Smooth muscle cell (in vitro differentiated cells): Measurements from ENCODE around the gene TFIP11. TPM values are rescaled to one million over a fixed set of nuclear protein-coding genes. Genes with fewer than 3 reads are reported as not detected.

Source experiments
- DNase-seq: peaks from one replicate; lab custom pipeline; 2025; ENCODE audit not compliant: unreplicated experiment; lab: John Stamatoyannopoulos, UW
- H2AFZ ChIP-seq: fragments of 200-600 bp; sonication (generic); 2 replicates; pipeline ENCODE4 v1.6.0; 2016; ENCODE audit warnings: antibody characterized with exemption, low read depth, mild to moderate bottlenecking
- H3F3A ChIP-seq: fragments of 200-600 bp; sonication (generic); 2 replicates; pipeline ENCODE4 v1.6.0; 2017; ENCODE audit warnings: antibody characterized with exemption, low read depth
- H3K27ac ChIP-seq: fragments of 200-600 bp; sonication (generic); 2 replicates; pipeline ENCODE4 v1.5.1; 2016; ENCODE audit warnings: low read depth, mild to moderate bottlenecking
- H3K27me3 ChIP-seq: fragments of 200-600 bp; sonication (generic); 2 replicates; pipeline ENCODE4 v1.6.1; 2016; ENCODE audit warnings: low read depth, mild to moderate bottlenecking
- H3K36me3 ChIP-seq: fragments of 200-600 bp; sonication (generic); 2 replicates; pipeline ENCODE4 v1.5.1; 2016; ENCODE audit warnings: low read depth
- H3K4me1 ChIP-seq: fragments of 200-600 bp; sonication (generic); 2 replicates; pipeline ENCODE4 v1.5.1; 2016; ENCODE audit warnings: low read depth
- H3K4me2 ChIP-seq: fragments of 200-600 bp; sonication (generic); 2 replicates; pipeline ENCODE4 v1.6.0; 2016; ENCODE audit warnings: mild to moderate bottlenecking
- H3K4me3 ChIP-seq: fragments of 200-600 bp; sonication (generic); 2 replicates; pipeline ENCODE4 v1.5.1; 2016; ENCODE audit warnings: mild to moderate bottlenecking
- H3K79me2 ChIP-seq: fragments of 200-600 bp; sonication (generic); 2 replicates; pipeline ENCODE4 v1.6.0; 2016; ENCODE audit warnings: low read depth, mild to moderate bottlenecking
- H3K9ac ChIP-seq: fragments of 200-600 bp; sonication (generic); 2 replicates; pipeline ENCODE4 v1.6.0; 2016; ENCODE audit warnings: low read depth
- H3K9me3 ChIP-seq: fragments of 200-600 bp; sonication (generic); replicated peaks from 2 replicates; pipeline ENCODE4 v1.5.1; 2016; ENCODE audit warnings: low read depth
- H4K20me1 ChIP-seq: fragments of 200-600 bp; sonication (generic); 2 replicates; pipeline ENCODE4 v1.6.0; 2016; ENCODE audit warnings: low read depth
- CTCF ChIP-seq: fragments of 200-600 bp; sonication (generic); IDR thresholded peaks from 2 replicates; pipeline ENCODE4 v1.5.1; 2017; ENCODE audit warnings: borderline replicate concordance, mild to moderate bottlenecking, antibody characterized with exemption; ENCODE audit not compliant: insufficient read depth, poor library complexity, severe bottlenecking
- WGBS: methylation state at CpG from one replicate; pipeline ENCODE4 v1.1.7; 2016; ENCODE audit warnings: low lambda C conversion rate; 5-methylcytosine and 5-hydroxymethylcytosine counted together
- polyA plus RNA-seq: library from polyadenylated mRNA; unstranded; fragments of >200 nt; fragmentation: Nextera tagmentation; extraction: Ambion mirVana; gene quantifications from 2 replicates; pipeline ENCODE4 v1.2.1, GENCODE V29; 2016
- total RNA-seq: library from RNA; depleted of rRNA; stranded (reverse); fragments of >200 nt; gene quantifications from 2 replicates; pipeline ENCODE4 v1.2.3, GENCODE V29; 2014

The TFIP11 gene
- total and polyA plus RNA-seq, 2 experiments from 2014 or later = 22.5 to 25.7 TPM

- H3K9me3 ChIP-seq = no peaks in the 10 kb centered on the region
- H3K4me2 ChIP-seq = no peak overlapping the region
- H3F3A ChIP-seq = peaks cover 7% of the 10 kb centered on the region
- no peak overlapping the region for H2AFZ ChIP-seq
- no peak overlapping the region for H3K9ac ChIP-seq
- WGBS = 85% methylated on average over 7 of the region's 7 CpGs
- no peaks in the 10 kb centered on the region for H3K36me3 ChIP-seq
- no peaks in the 10 kb centered on the region for H3K27me3 ChIP-seq
- H3K4me3 ChIP-seq = no peak overlapping the region
- peaks cover 38% of the 10 kb centered on the region for H4K20me1 ChIP-seq
- no peak for TF ChIP-seq CTCF
- DNase-seq = no peak
- peaks cover 14% of the 10 kb centered on the region for H3K4me1 ChIP-seq
- no peak overlapping the region for H3K27ac ChIP-seq
- H3K79me2 ChIP-seq = peaks cover 44% of the 10 kb centered on the region
These were observed 35.2 kb upstream of the TFIP11 start for GRCh38 chr22:26547426-26547825.

- Histone ChIP-seq H3K79me2 (peaks cover 38% of the 10 kb centered on the region), H4K20me1 (peaks cover 39% of the 10 kb centered on the region), H3F3A (peaks cover 5% of the 10 kb centered on the region), H3K9ac (no peak overlapping the region), H3K27me3 (no peaks in the 10 kb centered on the region), H3K36me3 (no peaks in the 10 kb centered on the region), H3K4me1 (peaks cover 13% of the 10 kb centered on the region), H3K4me3 (no peak overlapping the region), H3K9me3 (no peaks in the 10 kb centered on the region), H3K27ac (no peak overlapping the region), H3K4me2 (no peak overlapping the region), H2AFZ (no peak overlapping the region)
- no peak for TF ChIP-seq CTCF
- 98% methylated on average over 5 of the region's 5 CpGs for WGBS
- no peak for DNase-seq
These were observed 34.0 kb upstream of the TFIP11 start for GRCh38 chr22:26546282-26546681.

GRCh38 chr22:26545827-26546226, 33.6 kb upstream of the TFIP11 start:
- Histone ChIP-seq H3K79me2 (peaks cover 38% of the 10 kb centered on the region), H3K4me1 (peaks cover 8% of the 10 kb centered on the region), H3K36me3 (no peaks in the 10 kb centered on the region), H3K9ac (no peak overlapping the region), H3K27me3 (no peaks in the 10 kb centered on the region), H3K4me3 (no peak overlapping the region), H2AFZ (no peak overlapping the region), H3K9me3 (no peaks in the 10 kb centered on the region), H3K27ac (no peak overlapping the region), H3F3A (peaks cover under 1% of the 10 kb centered on the region), H4K20me1 (peaks cover 36% of the 10 kb centered on the region), H3K4me2 (no peak overlapping the region)
- 90% methylated on average over 5 of the region's 5 CpGs for WGBS
- no peak for DNase-seq
- TF ChIP-seq CTCF = no peak

GRCh38 chr22:26545385-26545784, 33.1 kb upstream of the TFIP11 start:
- H3K79me2 ChIP-seq = peaks cover 38% of the 10 kb centered on the region
- no peak for DNase-seq
- no peaks in the 10 kb centered on the region for H3K27me3 ChIP-seq
- no peak overlapping the region for H2AFZ ChIP-seq
- no peaks in the 10 kb centered on the region for H3K36me3 ChIP-seq
- no peaks in the 10 kb centered on the region for H3K9me3 ChIP-seq
- H3K9ac ChIP-seq = no peak overlapping the region
- no peak for TF ChIP-seq CTCF
- no peak overlapping the region for H3K27ac ChIP-seq
- H3K4me2 ChIP-seq = no peak overlapping the region
- 64% methylated on average over 2 of the region's 2 CpGs for WGBS
- H3K4me1 ChIP-seq = peaks cover 4% of the 10 kb centered on the region
- H3K4me3 ChIP-seq = no peak overlapping the region
- no peaks in the 10 kb centered on the region for H3F3A ChIP-seq
- H4K20me1 ChIP-seq = peaks cover 36% of the 10 kb centered on the region
